Left lung (tissue), 10 donors: Measurements from ENCODE around the gene CCDC9B. TPM values are rescaled to one million over a fixed set of nuclear protein-coding genes. Genes with fewer than 3 reads are reported as not detected.

Experiments
- ATAC-seq: fragments of 200-7000 bp; cut with Tn5 transposase; one replicate; pipeline ENCODE4 v1.9.1; 2020; ENCODE audit warnings: moderate library complexity
- DNase-seq, 4 donors: peaks; one replicate each; pipeline ENCODE4 v3.0.0-alpha.2; 2013 to 2020
- H3K27ac ChIP-seq, 2 donors: fragments of 200-600 bp; sonication (generic) in 1 of 2; one replicate each; pipeline versions ENCODE4 v1.5.0 to v1.8.0; 2020 to 2021
- H3K27me3 ChIP-seq, 2 donors: fragments of 200-600 bp; sonication (generic) in 1 of 2; one replicate each; pipeline versions ENCODE4 v1.5.0 to v1.8.0; 2020 to 2021
- H3K36me3 ChIP-seq, 2 donors: fragments of 200-600 bp; sonication (generic) in 1 of 2; one replicate each; pipeline versions ENCODE4 v1.5.0 to v1.8.0; 2020 to 2021
- H3K4me1 ChIP-seq, 2 donors: fragments of 200-600 bp; one replicate each; pipeline ENCODE4 v1.8.0; 2021
- H3K4me3 ChIP-seq, 2 donors: fragments of 200-600 bp; sonication (generic) in 1 of 2; one replicate each; pipeline versions ENCODE4 v1.5.0 to v1.8.0; 2020 to 2021; ENCODE audit warnings: mild to moderate bottlenecking in 1 of 2
- H3K9me3 ChIP-seq, 2 donors: fragments of 200-600 bp; sonication (generic) in 1 of 2; one replicate each; pipeline versions ENCODE4 v1.5.0 to v1.8.0; 2020 to 2021
- CTCF ChIP-seq, 2 donors: fragments of 200-600 bp; sonication (generic) in 1 of 2; IDR thresholded peaks; one replicate each; pipeline versions ENCODE4 v1.5.0 to v1.8.0; 2021; ENCODE audit warnings: antibody characterized with exemption in 2 of 2
- intact Hi-C, 2 donors: fragments of 100-400 bp; cut with DNase I; formaldehyde crosslinking; loops; one replicate each; pipeline versions ENCODE4 v1.11.2 to v1.14.2; 2022
- polyA plus RNA-seq, 6 donors: library from polyadenylated mRNA; unstranded; fragments of 120-200 nt; gene quantifications; one replicate each; pipeline ENCODE4 v1.2.1, GENCODE V29; 2013; ENCODE audit not compliant: insufficient read length in 6 of 6
- total RNA-seq, 2 donors: library from RNA; stranded (reverse); fragmentation: NEBNext Ultra II Directional; extraction: Animal tissue kit (Norgen Biotek cat#: 25700); gene quantifications; one replicate each; pipeline ENCODE4 v1.2.1, GENCODE V29; 2021
- donor health status: DM: no; HTN: yes; CAD: no.
- donor health status: DM: no; HTN: no; CAD: no.

CCDC9B gene
- total and polyA plus RNA-seq, 8 donors, result 4.5 to 65.4 (median 9.1) TPM

GRCh38 chr15:40303576-40303975, 37.2 kb downstream of the CCDC9B start:
- Histone ChIP-seq H3K4me3 (no peak overlapping the region), H3K4me1 (peaks cover under 1 to 38% of the 10 kb centered on the region in 2 donors), H3K27me3 (no peaks in the 10 kb centered on the region), H3K9me3 (no peaks in the 10 kb centered on the region), H3K36me3 (peaks cover 0 to 41% of the 10 kb centered on the region in 2 donors), H3K27ac (no peak overlapping the region)
- TF ChIP-seq CTCF (IDR thresholded peaks at IDR 0.05), result no peak
- ATAC-seq (no peak), DNase-seq (peak in 1 of 4 donors; percentile 10)
- intact Hi-C loops, result no loop called here

GRCh38 chr15:40302981-40303380, 37.8 kb downstream of the CCDC9B start:
- Histone ChIP-seq H3K27me3 (no peaks in the 10 kb centered on the region), H3K36me3 (peaks cover 0 to 47% of the 10 kb centered on the region in 2 donors), H3K4me3 (no peak overlapping the region), H3K9me3 (no peaks in the 10 kb centered on the region), H3K4me1 (peaks cover 0 to 34% of the 10 kb centered on the region in 2 donors), H3K27ac (no peak overlapping the region)
- ATAC-seq (no peak), DNase-seq (peak in 2 of 4 donors; percentile 14 to 42)
- intact Hi-C loops, result no loop called here
- no peak for TF ChIP-seq CTCF (IDR thresholded peaks at IDR 0.05)

GRCh38 chr15:40302288-40302886, 38.4 kb downstream of the CCDC9B start:
- Histone ChIP-seq H3K4me3 (no peak overlapping the region), H3K36me3 (peaks cover 0 to 53% of the 10 kb centered on the region in 2 donors), H3K9me3 (no peaks in the 10 kb centered on the region), H3K4me1 (peaks cover 0 to 34% of the 10 kb centered on the region in 2 donors), H3K27ac (no peak overlapping the region), H3K27me3 (no peaks in the 10 kb centered on the region)
- ATAC-seq, result no peak
- TF ChIP-seq CTCF (IDR thresholded peaks at IDR 0.05), result no peak
- intact Hi-C loops, result no loop called here
- peak in 1 of 4 donors; percentile 26 for DNase-seq

GRCh38 chr15:40301467-40302179, 39.1 kb downstream of the CCDC9B start:
- Histone ChIP-seq H3K27me3 (no peaks in the 10 kb centered on the region), H3K9me3 (no peaks in the 10 kb centered on the region), H3K36me3 (peaks cover 0 to 61% of the 10 kb centered on the region in 2 donors), H3K4me1 (peaks cover 0 to 34% of the 10 kb centered on the region in 2 donors), H3K4me3 (no peak overlapping the region), H3K27ac (no peak overlapping the region)
- DNase-seq (no peak), ATAC-seq (no peak)
- no peak for TF ChIP-seq CTCF (IDR thresholded peaks at IDR 0.05)
- intact Hi-C loops, result no loop called here

- intact Hi-C loops, result no loop called here
- H3K27me3 ChIP-seq, result no peaks in the 10 kb centered on the region
- H3K9me3 ChIP-seq, result no peaks in the 10 kb centered on the region
- no peak for DNase-seq
- H3K4me3 ChIP-seq, result no peak overlapping the region
- peaks cover 0 to 26% of the 10 kb centered on the region in 2 donors for H3K4me1 ChIP-seq
- H3K36me3 ChIP-seq, result peaks cover 0 to 69% of the 10 kb centered on the region in 2 donors
- no peak for TF ChIP-seq CTCF (IDR thresholded peaks at IDR 0.05)
- no peak for ATAC-seq
- no peak overlapping the region for H3K27ac ChIP-seq
Observed at GRCh38 chr15:40300771-40301170, 40.0 kb downstream of the CCDC9B start.
